Smooth muscle cell (in vitro differentiated cells): Measurements from ENCODE around the gene TNIP2. TPM values are rescaled to one million over a fixed set of nuclear protein-coding genes. Genes with fewer than 3 reads are reported as not detected.

Experiments used
- DNase-seq: peaks from one replicate; lab custom pipeline; 2025; ENCODE audit not compliant: unreplicated experiment; lab: John Stamatoyannopoulos, UW
- H2AFZ ChIP-seq: fragments of 200-600 bp; sonication (generic); 2 replicates; pipeline ENCODE4 v1.6.0; 2016; ENCODE audit warnings: antibody characterized with exemption, low read depth, mild to moderate bottlenecking
- H3F3A ChIP-seq: fragments of 200-600 bp; sonication (generic); 2 replicates; pipeline ENCODE4 v1.6.0; 2017; ENCODE audit warnings: antibody characterized with exemption, low read depth
- H3K27ac ChIP-seq: fragments of 200-600 bp; sonication (generic); 2 replicates; pipeline ENCODE4 v1.5.1; 2016; ENCODE audit warnings: low read depth, mild to moderate bottlenecking
- H3K27me3 ChIP-seq: fragments of 200-600 bp; sonication (generic); 2 replicates; pipeline ENCODE4 v1.6.1; 2016; ENCODE audit warnings: low read depth, mild to moderate bottlenecking
- H3K36me3 ChIP-seq: fragments of 200-600 bp; sonication (generic); 2 replicates; pipeline ENCODE4 v1.5.1; 2016; ENCODE audit warnings: low read depth
- H3K4me1 ChIP-seq: fragments of 200-600 bp; sonication (generic); 2 replicates; pipeline ENCODE4 v1.5.1; 2016; ENCODE audit warnings: low read depth
- H3K4me2 ChIP-seq: fragments of 200-600 bp; sonication (generic); 2 replicates; pipeline ENCODE4 v1.6.0; 2016; ENCODE audit warnings: mild to moderate bottlenecking
- H3K4me3 ChIP-seq: fragments of 200-600 bp; sonication (generic); 2 replicates; pipeline ENCODE4 v1.5.1; 2016; ENCODE audit warnings: mild to moderate bottlenecking
- H3K79me2 ChIP-seq: fragments of 200-600 bp; sonication (generic); 2 replicates; pipeline ENCODE4 v1.6.0; 2016; ENCODE audit warnings: low read depth, mild to moderate bottlenecking
- H3K9ac ChIP-seq: fragments of 200-600 bp; sonication (generic); 2 replicates; pipeline ENCODE4 v1.6.0; 2016; ENCODE audit warnings: low read depth
- H3K9me3 ChIP-seq: fragments of 200-600 bp; sonication (generic); replicated peaks from 2 replicates; pipeline ENCODE4 v1.5.1; 2016; ENCODE audit warnings: low read depth
- H4K20me1 ChIP-seq: fragments of 200-600 bp; sonication (generic); 2 replicates; pipeline ENCODE4 v1.6.0; 2016; ENCODE audit warnings: low read depth
- WGBS: methylation state at CpG from one replicate; pipeline ENCODE4 v1.1.7; 2016; ENCODE audit warnings: low lambda C conversion rate; 5-methylcytosine and 5-hydroxymethylcytosine counted together
- polyA plus RNA-seq: library from polyadenylated mRNA; unstranded; fragments of >200 nt; fragmentation: Nextera tagmentation; extraction: Ambion mirVana; gene quantifications from 2 replicates; pipeline ENCODE4 v1.2.1, GENCODE V29; 2016
- total RNA-seq: library from RNA; depleted of rRNA; stranded (reverse); fragments of >200 nt; gene quantifications from 2 replicates; pipeline ENCODE4 v1.2.3, GENCODE V29; 2014
- TF ChIP-seq, protein P1 (sequence below): fragments of 200-600 bp; sonication (generic); IDR thresholded peaks from 2 replicates; pipeline ENCODE4 v1.5.1; 2017; ENCODE audit warnings: borderline replicate concordance, mild to moderate bottlenecking, antibody characterized with exemption; ENCODE audit not compliant: insufficient read depth, poor library complexity, severe bottlenecking

Gene TNIP2
- total and polyA plus RNA-seq, 2 experiments from 2014 or later: 23.8 to 37.5 TPM

- H2AFZ ChIP-seq: no peak overlapping the region
- no peaks in the 10 kb centered on the region for H3K27me3 ChIP-seq
- H3K4me2 ChIP-seq: no peak overlapping the region
- no peaks in the 10 kb centered on the region for H4K20me1 ChIP-seq
- no peaks in the 10 kb centered on the region for H3K79me2 ChIP-seq
- no peak for DNase-seq
- no peak overlapping the region for H3K27ac ChIP-seq
- no peaks in the 10 kb centered on the region for H3K9me3 ChIP-seq
- WGBS: 90% methylated on average over 14 of the region's 14 CpGs
- no peaks in the 10 kb centered on the region for H3K4me1 ChIP-seq
- no peaks in the 10 kb centered on the region for H3F3A ChIP-seq
- H3K4me3 ChIP-seq: no peak overlapping the region
- no peak overlapping the region for H3K9ac ChIP-seq
- peaks cover 15% of the 10 kb centered on the region for H3K36me3 ChIP-seq
- TF ChIP-seq, protein P1, sequence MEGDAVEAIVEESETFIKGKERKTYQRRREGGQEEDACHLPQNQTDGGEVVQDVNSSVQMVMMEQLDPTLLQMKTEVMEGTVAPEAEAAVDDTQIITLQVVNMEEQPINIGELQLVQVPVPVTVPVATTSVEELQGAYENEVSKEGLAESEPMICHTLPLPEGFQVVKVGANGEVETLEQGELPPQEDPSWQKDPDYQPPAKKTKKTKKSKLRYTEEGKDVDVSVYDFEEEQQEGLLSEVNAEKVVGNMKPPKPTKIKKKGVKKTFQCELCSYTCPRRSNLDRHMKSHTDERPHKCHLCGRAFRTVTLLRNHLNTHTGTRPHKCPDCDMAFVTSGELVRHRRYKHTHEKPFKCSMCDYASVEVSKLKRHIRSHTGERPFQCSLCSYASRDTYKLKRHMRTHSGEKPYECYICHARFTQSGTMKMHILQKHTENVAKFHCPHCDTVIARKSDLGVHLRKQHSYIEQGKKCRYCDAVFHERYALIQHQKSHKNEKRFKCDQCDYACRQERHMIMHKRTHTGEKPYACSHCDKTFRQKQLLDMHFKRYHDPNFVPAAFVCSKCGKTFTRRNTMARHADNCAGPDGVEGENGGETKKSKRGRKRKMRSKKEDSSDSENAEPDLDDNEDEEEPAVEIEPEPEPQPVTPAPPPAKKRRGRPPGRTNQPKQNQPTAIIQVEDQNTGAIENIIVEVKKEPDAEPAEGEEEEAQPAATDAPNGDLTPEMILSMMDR: no peak
These were observed 59.7 kb downstream of the TNIP2 start for GRCh38 chr4:2696423-2696822.

DNA sequence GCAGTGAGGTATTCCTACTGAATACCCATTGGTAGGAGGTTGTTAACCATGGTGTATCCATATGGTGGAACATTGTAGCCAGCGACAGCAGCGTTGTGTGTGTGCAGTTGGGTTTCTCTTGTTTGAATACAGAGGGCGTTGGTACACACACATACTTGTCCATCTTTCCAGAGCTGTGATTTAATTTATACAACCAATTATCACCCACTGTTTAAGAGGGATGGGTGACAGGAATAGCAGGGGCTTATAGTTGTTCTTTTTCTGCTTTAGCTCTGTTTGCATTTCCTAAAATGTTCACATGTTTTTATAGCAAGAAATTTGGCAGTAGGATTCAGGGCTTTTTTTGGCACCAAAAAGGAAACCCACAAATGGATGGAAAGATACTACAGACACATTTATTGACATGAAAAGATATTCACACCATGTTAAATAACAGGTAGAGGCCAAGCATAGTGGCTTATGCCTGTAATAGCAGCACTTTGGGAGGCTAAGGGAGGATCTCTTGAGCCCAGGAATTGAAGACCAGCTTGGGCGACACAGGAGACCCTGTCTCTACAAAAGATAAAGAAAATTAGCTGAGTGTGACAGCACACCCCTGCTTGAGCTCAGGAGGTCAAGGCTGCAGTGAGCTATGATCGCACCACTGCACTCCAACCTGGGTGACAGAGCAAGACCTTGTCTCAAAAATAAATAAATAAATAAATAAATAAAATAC, 60.6 kb downstream of the TNIP2 start:
- Histone ChIP-seq H3K4me3 (no peak overlapping the region), H3K27me3 (no peaks in the 10 kb centered on the region), H3K27ac (no peak overlapping the region), H3K9ac (no peak overlapping the region), H3F3A (no peaks in the 10 kb centered on the region), H4K20me1 (no peaks in the 10 kb centered on the region), H3K4me2 (no peak overlapping the region), H3K4me1 (no peaks in the 10 kb centered on the region), H3K79me2 (no peaks in the 10 kb centered on the region), H2AFZ (no peak overlapping the region), H3K9me3 (no peaks in the 10 kb centered on the region), H3K36me3 (peaks cover 15% of the 10 kb centered on the region)
- TF ChIP-seq, protein P1: no peak
- DNase-seq: no peak
- WGBS: 95% methylated on average over 5 of the region's 5 CpGs

DNA sequence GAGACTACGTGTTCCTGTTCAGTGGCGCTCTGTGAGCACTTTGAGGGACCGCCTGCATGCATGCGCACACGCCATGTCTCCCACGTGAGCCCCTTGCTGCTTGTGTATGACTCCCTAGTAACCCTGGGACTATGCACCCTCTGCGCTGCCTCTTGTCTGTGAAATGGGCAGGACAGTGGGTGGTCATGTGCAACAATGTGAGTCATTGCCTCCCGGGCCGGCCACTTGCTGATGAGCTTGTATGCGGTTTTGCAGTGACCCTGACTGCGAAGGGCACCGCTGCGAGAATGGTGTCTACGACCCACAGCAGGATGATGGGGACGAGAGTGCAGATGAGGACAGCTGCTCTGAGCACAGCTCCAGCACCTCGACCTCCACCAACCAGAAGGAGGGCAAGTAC, 61.4 kb downstream of the TNIP2 start:
- no peaks in the 10 kb centered on the region for H4K20me1 ChIP-seq
- H3K27me3 ChIP-seq: no peaks in the 10 kb centered on the region
- H3K4me1 ChIP-seq: no peaks in the 10 kb centered on the region
- H3K9ac ChIP-seq: no peak overlapping the region
- H3K4me2 ChIP-seq: no peak overlapping the region
- H3K36me3 ChIP-seq: peaks cover 10% of the 10 kb centered on the region
- H2AFZ ChIP-seq: no peak overlapping the region
- no peak for DNase-seq
- H3K4me3 ChIP-seq: no peak overlapping the region
- no peaks in the 10 kb centered on the region for H3K79me2 ChIP-seq
- H3K27ac ChIP-seq: no peak overlapping the region
- WGBS: 95% methylated on average over 16 of the region's 16 CpGs
- no peaks in the 10 kb centered on the region for H3F3A ChIP-seq
- TF ChIP-seq, protein P1: no peak
- H3K9me3 ChIP-seq: no peaks in the 10 kb centered on the region

DNA sequence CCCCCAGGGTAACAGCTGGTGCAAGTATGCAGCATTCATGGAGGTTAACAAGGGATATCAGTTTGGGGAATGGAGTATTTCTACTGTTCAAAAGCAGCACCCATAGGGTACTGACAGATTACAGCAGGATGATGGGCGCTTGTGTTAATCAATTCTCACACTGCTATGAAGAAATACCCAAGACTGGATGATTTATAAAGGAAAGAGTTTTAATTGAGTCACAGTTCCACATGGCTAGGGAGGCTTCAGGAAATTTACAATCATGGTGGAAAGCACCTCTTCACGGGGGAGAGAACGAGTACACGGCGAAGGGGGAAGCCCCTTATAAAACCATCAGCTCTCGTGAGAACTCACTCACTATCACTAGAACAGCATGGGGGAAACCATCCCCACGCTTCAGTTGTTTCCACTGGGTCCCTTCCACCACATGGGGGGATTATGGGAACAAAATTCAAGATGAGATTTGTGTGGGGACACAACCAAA, 64.1 kb downstream of the TNIP2 start:
- WGBS: 99% methylated on average over 7 of the region's 7 CpGs
- no peaks in the 10 kb centered on the region for H3F3A ChIP-seq

More for the DNA sequence above, 64.1 kb downstream of the TNIP2 start:
- Histone ChIP-seq H3K4me3 (no peak overlapping the region), H3K27me3 (no peaks in the 10 kb centered on the region), H3K9me3 (no peaks in the 10 kb centered on the region), H3K4me1 (no peaks in the 10 kb centered on the region), H3K9ac (no peak overlapping the region), H3K27ac (no peak overlapping the region), H3K36me3 (peaks cover 10% of the 10 kb centered on the region), H3K79me2 (no peaks in the 10 kb centered on the region), H2AFZ (no peak overlapping the region), H3K4me2 (no peak overlapping the region), H4K20me1 (peaks cover 14% of the 10 kb centered on the region)
- DNase-seq: no peak
- TF ChIP-seq, protein P1: no peak
